H1 (cell line): ENCODE results near the gene PANX1. TPM values are rescaled to one million over a fixed set of nuclear protein-coding genes. Genes with fewer than 3 reads are reported as not detected.

Experiments
- CTCF ChIA-PET: fragments of 300-600 bp; sonication (Branson Sonifier 250); formaldehyde crosslinking; loops from one replicate; lab custom pipeline; 2021; ENCODE audit not compliant: partially characterized antibody; lab: Charles Lee
- POLR2A ChIA-PET: fragments of 300-600 bp; sonication (Branson Sonifier 250); formaldehyde crosslinking; loops from one replicate; lab custom pipeline; 2021; ENCODE audit warnings: inconsistent platforms; ENCODE audit not compliant: partially characterized antibody; lab: Charles Lee
- DNase-seq, 2 experiments: peaks; one replicate each; pipeline versions ENCODE4 v3.0.0 to v3.0.0-alpha.2; 2010 to 2022; ENCODE audit warnings: low spot score in 2 of 2, low read depth in 1 of 2, mixed read lengths in 1 of 2
- FAIRE-seq: peaks from 2 replicates; lab custom pipeline; 2011; peaks lifted over from hg19 to GRCh38; lab: Jason Lieb, UNC
- H2AFZ ChIP-seq: 2 replicates; pipeline ENCODE4 v1.8.1; 2012; ENCODE audit warnings: low read length, inconsistent platforms
- H2AK5ac ChIP-seq: 2 replicates; pipeline ENCODE4 v1.6.1; 2013; ENCODE audit warnings: low read depth, low read length
- H2BK120ac ChIP-seq: replicated peaks from 2 replicates; pipeline ENCODE3; 2013; ENCODE audit warnings: low read depth, low read length, inconsistent platforms
- H2BK12ac ChIP-seq: 2 replicates; pipeline ENCODE4 v1.6.1; 2013; ENCODE audit warnings: low read depth, low read length
- H2BK15ac ChIP-seq: 2 replicates; pipeline ENCODE4 v1.6.1; 2013; ENCODE audit warnings: low read length
- H2BK20ac ChIP-seq: 2 replicates; pipeline ENCODE4 v1.6.1; 2013; ENCODE audit warnings: low read length
- H2BK5ac ChIP-seq: 2 replicates; pipeline ENCODE4 v1.6.1; 2013; ENCODE audit warnings: low read depth, low read length
- H3K14ac ChIP-seq: 2 replicates; pipeline ENCODE4 v1.6.1; 2013; ENCODE audit warnings: inconsistent platforms; ENCODE audit not compliant: insufficient read length
- H3K18ac ChIP-seq: 2 replicates; pipeline ENCODE4 v1.6.1; 2013; ENCODE audit warnings: low read length; ENCODE audit errors: extremely low read depth
- H3K23ac ChIP-seq: 2 replicates; pipeline ENCODE4 v1.6.1; 2013; ENCODE audit warnings: inconsistent platforms; ENCODE audit not compliant: insufficient read length
- H3K23me2 ChIP-seq: 2 replicates; pipeline ENCODE4 v1.6.1; 2013; ENCODE audit warnings: low read depth, low read length
- H3K27ac ChIP-seq: 2 replicates; pipeline ENCODE4 v1.6.1; 2011; ENCODE audit warnings: low read depth, low read length, inconsistent platforms
- H3K27me3 ChIP-seq, 4 experiments: replicated peaks in 1 of 4; 1 replicate in 1 of 4; 2 replicates in 3 of 4; pipeline versions ENCODE4 v1.6.1 to v1.8.1; 2011 to 2013; ENCODE audit warnings: low read length in 3 of 4, mild to moderate bottlenecking in 3 of 4, inconsistent platforms in 2 of 4, mixed read lengths in 2 of 4, moderate library complexity in 1 of 4; ENCODE audit not compliant: control insufficient read depth in 3 of 4, insufficient read depth in 3 of 4; ENCODE audit errors: extremely low read depth in 1 of 4
- H3K36me3 ChIP-seq, 4 experiments: 2 replicates each; pipeline versions ENCODE4 v1.6.1 to v1.8.1; 2011 to 2013; ENCODE audit warnings: mild to moderate bottlenecking in 4 of 4, low read length in 3 of 4, moderate library complexity in 2 of 4, control low read depth in 1 of 4, inconsistent platforms in 1 of 4; ENCODE audit not compliant: insufficient read depth in 4 of 4, control insufficient read depth in 2 of 4
- H3K4ac ChIP-seq: replicated peaks from 2 replicates; pipeline ENCODE3; 2013; ENCODE audit warnings: low read length, low read depth, mixed read lengths, inconsistent platforms; ENCODE audit not compliant: insufficient read length
- H3K4me1 ChIP-seq, 4 experiments: replicated peaks in 1 of 4; 1 replicate in 1 of 4; 2 replicates in 3 of 4; pipeline versions ENCODE4 v1.6.1 to v1.8.1; 2011 to 2013; ENCODE audit warnings: low read length in 3 of 4, inconsistent platforms in 2 of 4, mixed read lengths in 1 of 4; ENCODE audit not compliant: insufficient read depth in 4 of 4, control insufficient read depth in 3 of 4
- H3K4me2 ChIP-seq, 2 experiments: 2 replicates each; pipeline versions ENCODE4 v1.6.1 to v1.8.1; 2011 to 2013; ENCODE audit warnings: low read depth in 2 of 2, low read length in 2 of 2, control low read depth in 1 of 2, inconsistent platforms in 1 of 2, mild to moderate bottlenecking in 1 of 2; ENCODE audit not compliant: insufficient read depth in 1 of 2
- H3K4me3 ChIP-seq, 4 experiments: fragments of 200-600, 300-600 bp in 1 of 4; sonication (generic), shearing (Covaris generic), sonication (Bioruptor Twin) in 1 of 4; 2 replicates each; pipeline versions ENCODE4 v1.5.1 to v1.8.1; 2011 to 2016; ENCODE audit warnings: low read length in 4 of 4, low read depth in 3 of 4, control low read depth in 2 of 4, inconsistent platforms in 2 of 4, mild to moderate bottlenecking in 2 of 4, mixed read lengths in 1 of 4, moderate library complexity in 1 of 4; ENCODE audit not compliant: insufficient read depth in 2 of 4; ENCODE audit errors: extremely low read depth in 1 of 4
- H3K56ac ChIP-seq: replicated peaks from 2 replicates; pipeline ENCODE3; 2013; ENCODE audit warnings: low read depth, mild to moderate bottlenecking, mixed read lengths, low read length, inconsistent platforms; ENCODE audit not compliant: insufficient read length
- H3K79me1 ChIP-seq: 2 replicates; pipeline ENCODE4 v1.6.1; 2013; ENCODE audit warnings: low read depth, low read length, control low read depth
- H3K79me2 ChIP-seq, 2 experiments: 2 replicates each; pipeline versions ENCODE4 v1.6.1 to v1.8.1; 2012 to 2013; ENCODE audit warnings: low read length in 2 of 2, mild to moderate bottlenecking in 2 of 2, inconsistent platforms in 1 of 2; ENCODE audit not compliant: insufficient read depth in 2 of 2, control insufficient read depth in 1 of 2
- H3K9ac ChIP-seq, 4 experiments: replicated peaks in 1 of 4; 1 replicate in 1 of 4; 2 replicates in 3 of 4; pipeline versions ENCODE4 v1.6.1 to v1.8.1; 2011 to 2013; ENCODE audit warnings: low read depth in 3 of 4, low read length in 3 of 4, control low read depth in 2 of 4, mild to moderate bottlenecking in 2 of 4, moderate library complexity in 2 of 4, inconsistent platforms in 1 of 4; ENCODE audit errors: extremely low read depth in 1 of 4
- H3K9me3 ChIP-seq, 2 experiments: 2 replicates each; pipeline versions ENCODE4 v1.6.1 to v1.8.1; 2012 to 2013; ENCODE audit warnings: mild to moderate bottlenecking in 2 of 2, moderate library complexity in 2 of 2, control low read depth in 1 of 2, inconsistent platforms in 1 of 2, low read depth in 1 of 2, low read length in 1 of 2, mixed read lengths in 1 of 2; ENCODE audit not compliant: insufficient read depth in 2 of 2
- H4K20me1 ChIP-seq, 2 experiments: replicated peaks in 1 of 2; 2 replicates each; pipeline versions ENCODE3 to v1.8.1; 2011 to 2013; ENCODE audit warnings: inconsistent platforms in 2 of 2, low read length in 2 of 2, mild to moderate bottlenecking in 1 of 2; ENCODE audit not compliant: insufficient read depth in 2 of 2, control insufficient read depth in 1 of 2
- H4K5ac ChIP-seq: 2 replicates; pipeline ENCODE4 v1.6.1; 2013; ENCODE audit warnings: low read length, low read depth, mixed read lengths, inconsistent platforms; ENCODE audit not compliant: insufficient read length
- H4K8ac ChIP-seq: 2 replicates; pipeline ENCODE4 v1.8.0; 2013; ENCODE audit warnings: mild to moderate bottlenecking, moderate library complexity, low read length, inconsistent platforms; ENCODE audit not compliant: insufficient read depth; ENCODE audit errors: extremely low read depth
- H4K91ac ChIP-seq: replicated peaks from 2 replicates; pipeline ENCODE3; 2013; ENCODE audit warnings: low read length, mixed read lengths, inconsistent platforms; ENCODE audit not compliant: insufficient read length
- EGR1 ChIP-seq: IDR thresholded peaks from 2 replicates; pipeline ENCODE4 v1.6.1; 2011; ENCODE audit warnings: low read depth, low read length, borderline replicate concordance
- EP300 ChIP-seq, 2 experiments: IDR thresholded peaks; 1 replicate in 1 of 2; 2 replicates in 1 of 2; pipeline ENCODE4 v1.6.1; 2011 to 2012; ENCODE audit warnings: low read depth in 2 of 2, low read length in 2 of 2, mild to moderate bottlenecking in 2 of 2, borderline replicate concordance in 1 of 2, inconsistent platforms in 1 of 2, moderate library complexity in 1 of 2
- EZH2 ChIP-seq: fragments of 200-600 bp; sonication (generic); IDR thresholded peaks from 2 replicates; pipeline ENCODE4 v1.7.1; 2012; ENCODE audit warnings: low read depth, mild to moderate bottlenecking, moderate library complexity, low read length, inconsistent platforms; ENCODE audit not compliant: severe bottlenecking
- KDM1A ChIP-seq: fragments of 200-600, 300-600 bp; sonication (generic); IDR thresholded peaks from 2 replicates; pipeline ENCODE4 v1.7.1; 2016; ENCODE audit warnings: mild to moderate bottlenecking, low read length, borderline replicate concordance
- KDM4A ChIP-seq: IDR thresholded peaks from one replicate; pipeline ENCODE4 v1.7.1; 2012; ENCODE audit warnings: low read depth, mild to moderate bottlenecking, moderate library complexity, low read length, inconsistent platforms; ENCODE audit not compliant: severe bottlenecking
- NRF1 ChIP-seq: IDR thresholded peaks from 2 replicates; pipeline ENCODE4 v1.6.1; 2011; ENCODE audit warnings: mild to moderate bottlenecking, low read depth, low read length, improper control_type of control experiment
- POLR2A ChIP-seq, 2 experiments: IDR thresholded peaks; 1 replicate in 1 of 2; 2 replicates in 1 of 2; pipeline ENCODE4 v1.6.1; 2011; ENCODE audit warnings: low read depth in 2 of 2, low read length in 2 of 2, mild to moderate bottlenecking in 2 of 2; ENCODE audit errors: control extremely low read depth in 1 of 2
- SAP30 ChIP-seq: fragments of 300-600 bp; sonication (generic); IDR thresholded peaks from 2 replicates; pipeline ENCODE4 v1.7.1; 2012; ENCODE audit warnings: low read length, moderate library complexity, mild to moderate bottlenecking, inconsistent platforms; ENCODE audit not compliant: insufficient read depth, insufficient replicate concordance
- SP1 ChIP-seq: IDR thresholded peaks from 2 replicates; pipeline ENCODE4 v1.6.1; 2011; ENCODE audit warnings: low read depth, low read length
- TCF12 ChIP-seq: IDR thresholded peaks from 2 replicates; pipeline ENCODE4 v1.6.1; 2011; ENCODE audit warnings: low read depth, mild to moderate bottlenecking, low read length
- WGBS, 2 experiments: shearing (Covaris generic) in 1 of 2; methylation state at CpG; one replicate each; pipeline versions ENCODE4 v1.1.6 to v1.1.7; 2013 to 2015; ENCODE audit warnings: low lambda C conversion rate in 2 of 2, mixed read lengths in 2 of 2, inconsistent platforms in 1 of 2, low coverage in 1 of 2, missing lambda C conversion rate in 1 of 2; ENCODE audit not compliant: insufficient replicate concordance in 2 of 2, insufficient coverage in 1 of 2, insufficient read length in 1 of 2; ENCODE audit errors: extremely low coverage in 1 of 2, missing lambda C conversion rate in 1 of 2; 5-methylcytosine and 5-hydroxymethylcytosine counted together
- polyA plus RNA-seq, 7 experiments: library from polyadenylated mRNA; depleted of rRNA in 3 of 7; stranded (reverse) in 5 of 7; unstranded in 2 of 7; fragments of >200 nt in 5 of 7; fragments of 200-250 nt in 2 of 7; gene quantifications; 1 replicate in 5 of 7; 2 replicates in 1 of 7; 4 replicates in 1 of 7; pipeline versions ENCODE4 v1.2.1 to v1.2.3, GENCODE V29; 2011 to 2013; ENCODE audit warnings: missing spikeins in 2 of 7, mixed read lengths in 2 of 7
- total RNA-seq: library from RNA; stranded (reverse); fragmentation: NEBNext Ultra II Directional; extraction: Animal tissue kit (Norgen Biotek cat#: 25700); gene quantifications from 2 replicates; pipeline ENCODE4 v1.2.1, GENCODE V29; 2021

The PANX1 gene
- total and polyA plus RNA-seq, 2 of the 8 experiments (the other 6 are each of a cell fraction or from before 2014, with no cell fraction given) = 15.9 to 35.2 TPM

DNA sequence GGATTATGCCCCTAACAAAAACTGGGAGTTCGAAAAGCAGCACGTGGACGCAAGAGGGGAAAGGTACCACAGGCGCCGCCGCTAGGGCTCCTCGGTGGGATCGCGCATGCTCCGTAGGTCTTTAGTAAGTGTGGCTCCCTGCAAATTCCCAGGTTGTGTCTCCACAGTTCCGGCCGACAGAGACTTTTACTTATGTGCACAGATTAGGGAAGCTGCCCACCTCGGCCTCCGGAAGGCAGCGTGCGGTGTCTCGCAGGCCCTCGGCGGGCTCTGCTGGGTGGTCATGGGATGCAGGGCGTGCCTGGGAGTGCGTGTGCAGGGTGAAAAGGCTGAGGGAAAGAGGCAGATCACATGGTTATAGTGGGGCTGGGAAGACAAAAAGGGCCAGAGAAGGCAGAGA, 39.7 kb upstream of the PANX1 start:
- H3K36me3 ChIP-seq = no peaks in the 10 kb centered on the region
- no peak overlapping the region for H3K23ac ChIP-seq
- H3K9me3 ChIP-seq = no peaks in the 10 kb centered on the region
- no peak overlapping the region for H2BK5ac ChIP-seq
- no peak overlapping the region for H3K56ac ChIP-seq
- no peak overlapping the region for H4K91ac ChIP-seq
- ChIA-PET CTCF (no interaction called here), POLR2A (no interaction called here)
- H3K23me2 ChIP-seq = no peaks in the 10 kb centered on the region
- no peak overlapping the region for H3K9ac ChIP-seq
- H2BK120ac ChIP-seq = no peak overlapping the region
- no peaks in the 10 kb centered on the region for H3K27me3 ChIP-seq
- H3K4me1 ChIP-seq = no peaks in the 10 kb centered on the region
- H3K4me2 ChIP-seq = no peak overlapping the region
- 92% methylated on average over 21 of the region's 21 CpGs; no CpG with 5 or more reads in 1 of the 2 experiments for whole genome bisulfite sequencing, 2 experiments
- H4K5ac ChIP-seq = no peak overlapping the region
- H3K79me1 ChIP-seq = no peaks in the 10 kb centered on the region
- no peak overlapping the region for H3K4ac ChIP-seq
- TF ChIP-seq TCF12 = no peak
- TF ChIP-seq EP300 (IDR thresholded peaks at IDR 0.05; ENCODE audit: borderline replicate concordance in 1 of 2, low read depth in 2 of 2, low read length in 2 of 2) = no peak
- TF ChIP-seq KDM1A = no peak
- TF ChIP-seq SAP30 = no peak
- TF ChIP-seq KDM4A = no peak
- no peak for TF ChIP-seq EGR1
- no peak for TF ChIP-seq SP1
- no peak for TF ChIP-seq EZH2
- no peak for TF ChIP-seq NRF1
- TF ChIP-seq POLR2A (IDR thresholded peaks at IDR 0.05; ENCODE audit: control extremely low read depth in 1 of 2, low read depth in 2 of 2, low read length in 2 of 2) = no peak
- no peak overlapping the region for H4K8ac ChIP-seq
- no peak overlapping the region; the same call in 1 of the 2 replicates for H3K18ac ChIP-seq
- no peak overlapping the region for H2AK5ac ChIP-seq
- no peak overlapping the region for H3K4me3 ChIP-seq
- H3K27ac ChIP-seq = no peak overlapping the region
- H3K14ac ChIP-seq = no peak overlapping the region
- H4K20me1 ChIP-seq = no peaks in the 10 kb centered on the region
- H2BK12ac ChIP-seq = no peak overlapping the region
- no peaks in the 10 kb centered on the region for H3K79me2 ChIP-seq
- H2AFZ ChIP-seq = peak overlapping the region; percentile 38; the same call in 1 of the 2 replicates
- DNase-seq = no peak
- no peak overlapping the region for H2BK15ac ChIP-seq
- FAIRE-seq = no peak
- H2BK20ac ChIP-seq = no peak overlapping the region
